IMR-90 (cell line): ENCODE results near the gene PRSS33. TPM values are rescaled to one million over a fixed set of nuclear protein-coding genes. Genes with fewer than 3 reads are reported as not detected.

Source experiments
- ATAC-seq: fragments of 200-7000 bp; cut with Tn5 transposase; 2 replicates; pipeline ENCODE4 v1.9.1; 2020; ENCODE audit warnings: low read depth, mild to moderate bottlenecking, moderate library complexity
- BruUV-seq: library from RNA; stranded (reverse); fragments of 400-500 nt; replicated peaks from 2 replicates; lab custom pipeline; 2021; lab: Mats Ljungman, UMichigan
- CTCF ChIA-PET: fragments of 300-600 bp; formaldehyde crosslinking; extraction: SDS; loops from one replicate; lab custom pipeline; 2021; ENCODE audit warnings: antibody characterized with exemption; lab: Yijun Ruan, JAX
- POLR2A ChIA-PET: fragments of 300-600 bp; sonication (Branson Sonifier 250); formaldehyde crosslinking; loops from one replicate; lab custom pipeline; 2022; ENCODE audit warnings: antibody characterized with exemption; ENCODE audit not compliant: unreplicated experiment; lab: Charles Lee
- DNase-seq: peaks from one replicate; pipeline ENCODE4 v3.0.0; 2013
- H2AFZ ChIP-seq: replicated peaks from 2 replicates; pipeline ENCODE3; 2013; ENCODE audit warnings: low read length, mild to moderate bottlenecking; ENCODE audit not compliant: poor library complexity
- H2AK5ac ChIP-seq: 2 replicates; pipeline ENCODE4 v1.6.1; 2013; ENCODE audit warnings: low read depth, low read length, inconsistent platforms
- H2AK9ac ChIP-seq: replicated peaks from 2 replicates; pipeline ENCODE3; 2013; ENCODE audit warnings: mild to moderate bottlenecking, low read depth, low read length, moderate library complexity; ENCODE audit not compliant: poor library complexity
- H2BK120ac ChIP-seq: 2 replicates; pipeline ENCODE4 v1.6.1; 2013; ENCODE audit warnings: low read depth, low read length, inconsistent platforms
- H2BK15ac ChIP-seq: 3 replicates; pipeline ENCODE4 v1.6.1; 2013; ENCODE audit warnings: low read depth, low read length, inconsistent platforms
- H2BK20ac ChIP-seq: 2 replicates; pipeline ENCODE4 v1.6.1; 2013; ENCODE audit warnings: low read depth, mild to moderate bottlenecking, inconsistent platforms, low read length, moderate library complexity
- H2BK5ac ChIP-seq: 2 replicates; pipeline ENCODE4 v1.6.1; 2013; ENCODE audit warnings: mild to moderate bottlenecking, low read depth, low read length, inconsistent platforms; ENCODE audit not compliant: poor library complexity, severe bottlenecking
- H3K14ac ChIP-seq: replicated peaks from 2 replicates; pipeline ENCODE4 v1.6.1; 2013; ENCODE audit warnings: low read depth, low read length, inconsistent platforms
- H3K18ac ChIP-seq: 2 replicates; pipeline ENCODE4 v1.6.1; 2013; ENCODE audit warnings: low read depth, low read length, control low read depth
- H3K23ac ChIP-seq: 2 replicates; pipeline ENCODE4 v1.6.1; 2013; ENCODE audit warnings: low read depth, low read length, inconsistent platforms
- H3K27ac ChIP-seq: 2 replicates; pipeline ENCODE4 v1.5.1; 2013; ENCODE audit warnings: mild to moderate bottlenecking, control low read depth, low read length; ENCODE audit not compliant: insufficient read depth
- H3K27me3 ChIP-seq: 2 replicates; pipeline ENCODE4 v1.6.1; 2013; ENCODE audit warnings: low read length; ENCODE audit not compliant: control insufficient read depth, insufficient read depth
- H3K36me3 ChIP-seq: 2 replicates; pipeline ENCODE4 v1.6.1; 2013; ENCODE audit warnings: low read length, mixed read lengths; ENCODE audit not compliant: control insufficient read depth, insufficient read depth
- H3K4ac ChIP-seq: 2 replicates; pipeline ENCODE4 v1.6.1; 2013; ENCODE audit warnings: low read depth, low read length, inconsistent platforms
- H3K4me1 ChIP-seq: 2 replicates; pipeline ENCODE4 v1.6.1; 2013; ENCODE audit warnings: low read length, mixed read lengths; ENCODE audit not compliant: control insufficient read depth, insufficient read depth
- H3K4me2 ChIP-seq: 2 replicates; pipeline ENCODE4 v1.6.1; 2013; ENCODE audit warnings: low read depth, mild to moderate bottlenecking, control low read depth, low read length, moderate library complexity
- H3K4me3 ChIP-seq: 2 replicates; pipeline ENCODE4 v1.5.1; 2013; ENCODE audit warnings: low read depth, mild to moderate bottlenecking, control low read depth, low read length, moderate library complexity; ENCODE audit not compliant: insufficient read depth
- H3K56ac ChIP-seq: 2 replicates; pipeline ENCODE4 v1.6.1; 2013; ENCODE audit warnings: low read length, inconsistent platforms; ENCODE audit not compliant: insufficient read depth; ENCODE audit errors: extremely low read depth
- H3K79me1 ChIP-seq, 2 experiments: 2 replicates each; pipeline ENCODE4 v1.6.1; 2013; ENCODE audit warnings: low read length in 2 of 2, inconsistent platforms in 1 of 2, low read depth in 1 of 2
- H3K9ac ChIP-seq: 2 replicates; pipeline ENCODE4 v1.6.1; 2013; ENCODE audit warnings: low read depth, low read length, control low read depth
- H3K9me1 ChIP-seq: 2 replicates; pipeline ENCODE4 v1.6.1; 2013; ENCODE audit warnings: low read length, inconsistent platforms; ENCODE audit not compliant: insufficient read depth
- H3K9me3 ChIP-seq: 2 replicates; pipeline ENCODE4 v1.6.1; 2013; ENCODE audit warnings: low read length; ENCODE audit not compliant: control insufficient read depth, insufficient read depth
- H4K20me1 ChIP-seq: 2 replicates; pipeline ENCODE4 v1.6.1; 2013; ENCODE audit warnings: low read length, inconsistent platforms; ENCODE audit not compliant: insufficient read depth
- H4K5ac ChIP-seq: 2 replicates; pipeline ENCODE4 v1.6.1; 2013; ENCODE audit warnings: mild to moderate bottlenecking, low read depth, low read length, control low read depth
- H4K8ac ChIP-seq, 2 experiments: 2 replicates each; pipeline ENCODE4 v1.6.1; 2013; ENCODE audit warnings: low read depth in 2 of 2, low read length in 2 of 2, control low read depth in 1 of 2, inconsistent platforms in 1 of 2
- H4K91ac ChIP-seq: 2 replicates; pipeline ENCODE4 v1.6.1; 2013; ENCODE audit warnings: low read depth, low read length, inconsistent platforms; ENCODE audit not compliant: insufficient read depth
- BHLHE40 ChIP-seq: fragments of 150-350 bp; IDR thresholded peaks from 2 replicates; pipeline ENCODE4 v1.6.1; 2016; ENCODE audit warnings: mild to moderate bottlenecking, low read depth, low read length
- CEBPB ChIP-seq: IDR thresholded peaks from 2 replicates; pipeline ENCODE4 v1.6.1; 2012; ENCODE audit warnings: low read depth, low read length, improper control_type of control experiment
- CHD1 ChIP-seq: IDR thresholded peaks from 2 replicates; pipeline ENCODE4 v1.6.1; 2012; ENCODE audit warnings: low read depth, low read length, improper control_type of control experiment
- FOS ChIP-seq: fragments of 150-350 bp; IDR thresholded peaks from 2 replicates; pipeline ENCODE4 v1.6.1; 2016; ENCODE audit warnings: low read depth, low read length
- MXI1 ChIP-seq: IDR thresholded peaks from 2 replicates; pipeline ENCODE4 v1.6.1; 2012; ENCODE audit warnings: low read depth, mild to moderate bottlenecking, low read length, moderate library complexity, borderline replicate concordance
- NFE2L2 ChIP-seq: fragments of 150-350 bp; IDR thresholded peaks from 2 replicates; pipeline ENCODE4 v1.6.1; 2016; ENCODE audit warnings: low read depth, mild to moderate bottlenecking, low read length
- RAD21 ChIP-seq: IDR thresholded peaks from 2 replicates; pipeline ENCODE4 v1.6.1; 2012; ENCODE audit warnings: low read length, improper control_type of control experiment
- RCOR1 ChIP-seq: IDR thresholded peaks from 2 replicates; pipeline ENCODE4 v1.6.1; 2012; ENCODE audit warnings: mild to moderate bottlenecking, low read length, improper control_type of control experiment; ENCODE audit not compliant: insufficient replicate concordance
- RFX5 ChIP-seq: IDR thresholded peaks from 2 replicates; pipeline ENCODE4 v1.8.0; 2012; ENCODE audit warnings: low read depth, mild to moderate bottlenecking, low read length, moderate library complexity
- SMC3 ChIP-seq: fragments of 150-350 bp; IDR thresholded peaks from 2 replicates; pipeline ENCODE4 v1.6.1; 2016; ENCODE audit warnings: low read depth, mild to moderate bottlenecking, antibody characterized with exemption, low read length, moderate library complexity
- WGBS, 2 experiments: methylation state at CpG; one replicate each; pipeline versions ENCODE4 v1.1.5 to v1.1.7; 2013; ENCODE audit warnings: missing lambda C conversion rate in 2 of 2; ENCODE audit not compliant: insufficient read length in 1 of 2; ENCODE audit errors: extremely low coverage in 2 of 2; 5-methylcytosine and 5-hydroxymethylcytosine counted together
- dilution Hi-C: fragments of 300-500 bp; cut with HindIII; formaldehyde crosslinking; loops from one replicate; pipeline ENCODE4 v1.14.3; 2018; ENCODE audit warnings: low sequenced_read_pairs; ENCODE audit not compliant: unreplicated experiment
- in situ Hi-C: fragments of 300-500 bp; cut with MboI; formaldehyde crosslinking; loops from 3 replicates; pipeline ENCODE4 v1.14.3; 2019; ENCODE audit warnings: low sequenced_read_pairs, inconsistent platforms, mixed read lengths
- intact Hi-C: fragments of 100-400 bp; cut with micrococcal nuclease; formaldehyde crosslinking; loops from 2 replicates; pipeline ENCODE4 v1.10.0; 2022
- polyA plus RNA-seq, 3 experiments: library from polyadenylated mRNA; depleted of rRNA; stranded (reverse); fragments of >200 nt; gene quantifications; 2 replicates each; pipeline ENCODE4 v1.2.3, GENCODE V29; 2012; ENCODE audit warnings: low replicate concordance in 1 of 3
- total RNA-seq: library from RNA; depleted of rRNA; stranded (reverse); fragments of >200 nt; gene quantifications from 2 replicates; pipeline ENCODE4 v1.2.3, GENCODE V29; 2012

The PRSS33 gene
- total and polyA plus RNA-seq, 2 of the 4 experiments (the other 2 are of a cell fraction) = not detected

DNA sequence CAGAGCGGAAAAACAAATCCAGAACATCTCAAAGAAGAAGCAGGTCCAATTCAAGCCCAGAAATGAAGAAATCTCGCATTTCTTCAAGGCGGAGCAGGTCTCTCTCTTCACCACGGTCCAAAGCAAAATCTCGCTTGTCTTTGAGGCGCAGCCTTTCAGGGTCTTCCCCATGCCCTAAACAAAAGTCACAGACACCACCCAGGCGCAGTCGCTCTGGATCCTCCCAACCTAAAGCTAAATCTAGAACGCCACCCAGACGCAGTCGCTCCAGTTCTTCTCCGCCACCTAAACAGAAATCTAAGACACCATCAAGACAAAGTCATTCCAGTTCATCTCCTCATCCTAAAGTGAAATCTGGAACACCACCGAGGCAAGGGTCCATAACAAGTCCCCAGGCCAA, 24.6 kb downstream of the PRSS33 start:
- H3K23ac ChIP-seq = no peak overlapping the region
- dilution Hi-C loops = no loop called here
- no peak overlapping the region for H3K9ac ChIP-seq
- H2BK5ac ChIP-seq = no peak overlapping the region
- H3K79me1 ChIP-seq = peaks cover 57 to 91% of the 10 kb centered on the region in 2 experiments
- TF ChIP-seq BHLHE40 (no peak), RAD21 (no peak), FOS (no peak), RFX5 (no peak), CHD1 (no peak), SMC3 (no peak), CEBPB (no peak), NFE2L2 (no peak), MXI1 (no peak), RCOR1 (no peak)
- H2AK5ac ChIP-seq = no peak overlapping the region
- H3K14ac ChIP-seq = no peak overlapping the region
- no peak overlapping the region for H4K5ac ChIP-seq
- no peak overlapping the region for H2BK20ac ChIP-seq
- ChIA-PET POLR2A (interaction anchor here (0.7 kb wide), 1 partner anchor 10 kb away, joined by 3 read pairs; the partner anchor contains the start of gene SRRM2), CTCF (no interaction called here)
- H3K18ac ChIP-seq = no peak overlapping the region
- no peak overlapping the region for H3K4ac ChIP-seq
- in situ Hi-C loops = no loop called here
- no peak overlapping the region for H3K4me3 ChIP-seq
- H3K27ac ChIP-seq = no peak overlapping the region
- H2AK9ac ChIP-seq = no peak overlapping the region
- WGBS, 2 experiments = 96% methylated on average over 12 of the region's 13 CpGs; no CpG with 5 or more reads in 1 of the 2 experiments
- H2BK120ac ChIP-seq = no peak overlapping the region
- no TSS peak for BruUV-seq
- peaks cover 81% of the 10 kb centered on the region for H4K20me1 ChIP-seq
- H2BK15ac ChIP-seq = no peak overlapping the region
- H3K9me3 ChIP-seq = no peaks in the 10 kb centered on the region; the same call in 1 of the 2 replicates
- DNase-seq (no peak), ATAC-seq (no peak)
- no peaks in the 10 kb centered on the region for H3K27me3 ChIP-seq
- no peak overlapping the region for H2AFZ ChIP-seq
- intact Hi-C loops = no loop called here
- no peak overlapping the region for H3K56ac ChIP-seq
- no peak overlapping the region for H4K8ac ChIP-seq
- no peak overlapping the region for H4K91ac ChIP-seq
- H3K4me1 ChIP-seq = no peaks in the 10 kb centered on the region
- peaks cover 90% of the 10 kb centered on the region for H3K36me3 ChIP-seq
- no peaks in the 10 kb centered on the region; the same call in 1 of the 2 replicates for H3K9me1 ChIP-seq
- H3K4me2 ChIP-seq = no peak overlapping the region
